Esophagus (tissue), 2 donors: ENCODE data around the gene APC. TPM values are rescaled to one million over a fixed set of nuclear protein-coding genes. Genes with fewer than 3 reads are reported as not detected.

ENCODE experiments used
- H3K27ac ChIP-seq, 2 donors: one replicate each; pipeline ENCODE4 v1.5.1; 2013; ENCODE audit warnings: low read depth in 2 of 2, mild to moderate bottlenecking in 2 of 2, inconsistent platforms in 1 of 2, low read length in 1 of 2, moderate library complexity in 1 of 2
- H3K27me3 ChIP-seq, 2 donors: one replicate each; pipeline ENCODE4 v1.6.1; 2013; ENCODE audit warnings: low read length in 2 of 2, control low read depth in 1 of 2, mild to moderate bottlenecking in 1 of 2; ENCODE audit not compliant: insufficient read depth in 2 of 2, control insufficient read depth in 1 of 2
- H3K36me3 ChIP-seq, 2 donors: one replicate each; pipeline ENCODE4 v1.6.1; 2013; ENCODE audit warnings: low read length in 1 of 2; ENCODE audit not compliant: control insufficient read depth in 2 of 2, insufficient read depth in 2 of 2
- H3K4me1 ChIP-seq, 2 donors: one replicate each; pipeline ENCODE4 v1.6.1; 2013; ENCODE audit warnings: low read length in 1 of 2; ENCODE audit not compliant: control insufficient read depth in 2 of 2, insufficient read depth in 2 of 2
- H3K4me3 ChIP-seq, 2 donors: one replicate each; pipeline ENCODE4 v1.5.1; 2013; ENCODE audit warnings: low read length in 2 of 2, mild to moderate bottlenecking in 2 of 2, low read depth in 1 of 2, moderate library complexity in 1 of 2
- H3K9me3 ChIP-seq, 2 donors: one replicate each; pipeline ENCODE4 v1.6.1; 2013; ENCODE audit warnings: mild to moderate bottlenecking in 2 of 2, low read depth in 1 of 2, low read length in 1 of 2, moderate library complexity in 1 of 2; ENCODE audit not compliant: control insufficient read depth in 2 of 2, insufficient read depth in 1 of 2
- WGBS, 2 donors: extraction: QIAGEN DNeasy Blood & Tissue Kit; methylation state at CpG; one replicate each; pipeline ENCODE4 v1.1.7; 2013; 5-methylcytosine and 5-hydroxymethylcytosine counted together
- polyA plus RNA-seq, 2 donors: library from polyadenylated mRNA; stranded (reverse); fragments of 200-250 nt; gene quantifications; one replicate each; pipeline ENCODE4 v1.2.3, GENCODE V29; 2013
- donor health status: healthy with polysubstance abuse.
- donor health status: Bipolar disorder and iron deficiency.

APC gene
- polyA plus RNA-seq, 2 donors: 4.8 to 5.8 TPM

DNA sequence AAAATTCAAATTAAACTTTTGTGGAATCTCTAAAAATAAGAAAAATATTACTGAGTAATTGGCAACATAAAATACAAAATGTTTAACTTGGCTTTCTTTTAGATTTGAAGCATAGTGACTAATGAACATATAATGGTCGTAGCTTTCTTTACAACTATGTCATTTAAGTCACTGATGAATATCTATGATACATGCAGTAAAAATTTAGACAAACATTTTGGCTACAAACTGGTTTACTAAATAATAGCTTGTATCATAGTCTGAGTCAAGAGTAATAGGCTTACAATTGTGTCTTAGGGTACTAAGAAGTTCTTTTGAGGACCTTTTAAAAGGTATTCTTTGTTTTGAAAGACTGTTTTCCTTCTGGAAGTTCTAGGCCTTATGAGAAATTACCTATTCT lies 2.0 kb upstream of the APC start:
- no peak overlapping the region for H3K4me3 ChIP-seq
- no peaks in the 10 kb centered on the region for H3K27me3 ChIP-seq
- no peaks in the 10 kb centered on the region for H3K36me3 ChIP-seq
- peaks cover 0 to 7% of the 10 kb centered on the region in 2 donors for H3K4me1 ChIP-seq
- H3K9me3 ChIP-seq: no peaks in the 10 kb centered on the region
- no peak overlapping the region for H3K27ac ChIP-seq
- WGBS, 2 donors: 39 to 56% methylated on average over 1 of the region's 1 CpG

DNA sequence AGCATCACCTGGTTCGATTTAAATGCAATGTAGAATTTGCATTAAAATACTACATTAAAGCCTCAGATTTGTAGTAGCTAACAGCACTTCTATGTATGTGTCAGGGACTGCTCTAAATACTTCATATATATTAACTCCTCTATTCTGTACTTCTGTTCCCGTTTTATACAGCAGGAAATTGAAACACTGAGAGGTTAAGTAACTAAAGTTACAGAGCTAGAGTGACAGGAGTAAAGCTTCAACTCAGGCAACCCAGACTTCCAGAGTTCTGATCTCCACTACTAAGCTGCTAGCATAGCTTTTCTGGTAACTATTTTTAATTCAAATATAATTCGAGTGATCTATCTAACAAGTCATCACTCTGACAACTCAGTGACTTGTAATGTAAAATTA lies 619 bp upstream of the APC start:
- Histone ChIP-seq H3K4me1 (peaks cover 0 to 7% of the 10 kb centered on the region in 2 donors), H3K36me3 (no peaks in the 10 kb centered on the region), H3K4me3 (peak overlapping the region in 1 of 2 donors; percentile 86), H3K27me3 (no peaks in the 10 kb centered on the region), H3K9me3 (no peaks in the 10 kb centered on the region), H3K27ac (peak overlapping the region in 1 of 2 donors; percentile 42)
- WGBS, 2 donors: 22 to 23% methylated on average over 3 of the region's 3 CpGs

DNA sequence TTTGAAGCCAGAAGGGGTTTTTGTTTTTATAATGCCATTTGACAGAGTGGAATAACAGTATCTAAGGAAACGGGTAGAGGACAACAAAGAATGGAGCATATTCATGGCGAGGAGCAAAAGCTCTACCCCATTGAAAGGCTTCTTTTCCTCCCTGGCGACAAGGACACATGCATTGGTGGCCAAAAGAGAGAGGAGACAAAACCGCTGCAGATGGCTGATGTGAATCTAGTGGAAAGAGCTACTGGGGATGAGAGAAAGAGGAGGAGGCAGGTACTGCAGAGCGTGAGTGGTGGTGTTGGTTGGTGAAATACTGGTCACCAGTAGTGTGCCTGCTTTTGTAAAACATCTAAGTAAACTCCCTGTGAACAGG lies 491 bp downstream of the APC start:
- H3K36me3 ChIP-seq: no peaks in the 10 kb centered on the region
- peaks cover 0 to 7% of the 10 kb centered on the region in 2 donors for H3K4me1 ChIP-seq
- no peaks in the 10 kb centered on the region for H3K27me3 ChIP-seq
- H3K4me3 ChIP-seq: peak overlapping the region; percentile 70 to 86
- no peaks in the 10 kb centered on the region for H3K9me3 ChIP-seq
- H3K27ac ChIP-seq: peak overlapping the region; percentile 0 to 28
- WGBS, 2 donors: 27 to 40% methylated on average over 5 of the region's 5 CpGs

DNA sequence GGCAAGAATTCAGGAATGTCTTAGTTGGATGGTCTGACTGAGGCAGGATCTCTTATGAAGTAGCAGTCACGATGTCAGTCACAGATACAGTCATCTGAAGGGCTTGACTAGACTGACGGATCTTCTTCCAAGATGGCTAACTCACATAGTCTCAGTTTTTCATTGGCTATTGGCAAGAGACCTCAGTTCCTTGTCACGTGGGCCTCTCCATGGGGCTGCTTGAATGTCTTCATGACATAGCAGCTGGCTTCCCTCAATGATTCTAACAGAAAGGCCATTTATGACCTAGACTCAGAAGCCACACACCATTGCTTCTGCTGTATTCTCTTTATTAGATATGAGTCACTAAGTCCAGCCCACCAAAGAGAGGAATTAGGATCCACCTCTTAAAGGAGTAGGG lies 4.7 kb downstream of the APC start:
- H3K9me3 ChIP-seq: no peaks in the 10 kb centered on the region
- H3K4me3 ChIP-seq: no peak overlapping the region
- 92 to 93% methylated on average over 3 of the region's 3 CpGs for WGBS, 2 donors
- H3K27ac ChIP-seq: no peak overlapping the region
- H3K27me3 ChIP-seq: no peaks in the 10 kb centered on the region
- H3K36me3 ChIP-seq: no peaks in the 10 kb centered on the region
- peaks cover 0 to 7% of the 10 kb centered on the region in 2 donors for H3K4me1 ChIP-seq

DNA sequence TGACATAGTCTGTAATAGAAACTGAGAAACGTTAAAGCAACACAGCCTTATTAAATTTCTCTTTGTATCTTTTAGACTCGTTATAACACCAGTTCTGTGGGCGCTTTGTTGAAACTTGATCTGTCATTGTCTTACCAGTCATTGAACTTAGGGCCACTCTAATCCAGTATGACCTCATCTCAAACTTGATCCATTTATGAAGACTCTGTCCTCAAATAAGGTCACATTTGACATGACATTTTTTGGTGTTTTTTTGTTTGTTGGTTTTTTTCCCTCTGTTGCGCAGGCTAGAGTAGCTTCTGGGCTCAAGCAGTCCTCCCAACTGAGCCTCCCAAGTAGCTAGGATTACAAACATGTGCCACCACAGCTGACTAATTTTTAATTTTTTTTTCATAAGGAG lies 5.9 kb downstream of the APC start:
- Histone ChIP-seq H3K4me1 (no peaks in the 10 kb centered on the region), H3K27ac (no peak overlapping the region), H3K36me3 (no peaks in the 10 kb centered on the region), H3K27me3 (no peaks in the 10 kb centered on the region), H3K4me3 (no peak overlapping the region), H3K9me3 (no peaks in the 10 kb centered on the region)
- 88 to 89% methylated on average over 4 of the region's 4 CpGs for WGBS, 2 donors

DNA sequence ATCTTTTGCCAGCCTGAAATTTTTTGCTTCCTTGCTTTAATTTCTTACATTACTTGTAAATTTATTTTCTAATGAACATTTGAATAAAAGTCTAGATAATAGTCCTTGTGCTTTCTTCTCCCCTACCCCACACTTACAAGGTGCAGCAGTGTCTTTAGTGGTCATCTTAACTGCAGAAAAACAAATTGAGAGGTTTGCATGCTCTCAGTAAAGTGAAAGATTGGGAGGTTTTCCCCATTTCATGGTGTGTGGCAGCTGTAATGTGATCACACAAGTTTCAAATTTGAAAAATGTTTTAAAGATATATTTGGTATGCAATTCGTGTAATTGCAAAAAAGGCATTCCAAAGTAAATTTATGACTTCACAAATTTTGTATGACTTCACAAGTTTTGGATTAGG lies 14.7 kb downstream of the APC start:
- H3K27me3 ChIP-seq: no peaks in the 10 kb centered on the region
- no peaks in the 10 kb centered on the region for H3K4me1 ChIP-seq
- no peaks in the 10 kb centered on the region for H3K9me3 ChIP-seq
- WGBS, 2 donors: 74% methylated on average over 1 of the region's 1 CpG
- H3K4me3 ChIP-seq: no peak overlapping the region
- H3K36me3 ChIP-seq: no peaks in the 10 kb centered on the region
- no peak overlapping the region for H3K27ac ChIP-seq

DNA sequence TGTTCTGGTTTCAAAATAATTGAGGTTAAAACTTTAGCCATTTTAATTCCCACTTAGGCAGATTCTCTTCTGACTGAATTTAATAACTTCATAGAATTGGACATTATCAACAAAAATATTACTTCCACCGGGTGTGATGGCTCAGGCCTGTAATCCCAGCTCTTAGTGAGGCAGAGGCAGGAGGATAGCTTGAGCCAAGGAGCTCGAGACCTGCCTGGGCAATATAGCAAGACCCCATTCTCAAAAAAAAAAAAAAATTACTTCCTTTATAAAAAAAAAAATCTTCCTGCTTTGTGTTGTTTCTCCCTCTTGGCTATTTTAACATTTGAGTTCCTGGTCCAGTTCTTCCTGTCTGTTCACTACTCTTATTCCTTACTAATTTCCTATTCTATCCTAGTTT lies 18.0 kb downstream of the APC start:
- no peak overlapping the region for H3K4me3 ChIP-seq
- H3K4me1 ChIP-seq: no peaks in the 10 kb centered on the region
- H3K27me3 ChIP-seq: no peaks in the 10 kb centered on the region
- no peaks in the 10 kb centered on the region for H3K9me3 ChIP-seq
- no peaks in the 10 kb centered on the region for H3K36me3 ChIP-seq
- H3K27ac ChIP-seq: no peak overlapping the region
- WGBS, 2 donors: 84 to 87% methylated on average over 2 of the region's 2 CpGs

DNA sequence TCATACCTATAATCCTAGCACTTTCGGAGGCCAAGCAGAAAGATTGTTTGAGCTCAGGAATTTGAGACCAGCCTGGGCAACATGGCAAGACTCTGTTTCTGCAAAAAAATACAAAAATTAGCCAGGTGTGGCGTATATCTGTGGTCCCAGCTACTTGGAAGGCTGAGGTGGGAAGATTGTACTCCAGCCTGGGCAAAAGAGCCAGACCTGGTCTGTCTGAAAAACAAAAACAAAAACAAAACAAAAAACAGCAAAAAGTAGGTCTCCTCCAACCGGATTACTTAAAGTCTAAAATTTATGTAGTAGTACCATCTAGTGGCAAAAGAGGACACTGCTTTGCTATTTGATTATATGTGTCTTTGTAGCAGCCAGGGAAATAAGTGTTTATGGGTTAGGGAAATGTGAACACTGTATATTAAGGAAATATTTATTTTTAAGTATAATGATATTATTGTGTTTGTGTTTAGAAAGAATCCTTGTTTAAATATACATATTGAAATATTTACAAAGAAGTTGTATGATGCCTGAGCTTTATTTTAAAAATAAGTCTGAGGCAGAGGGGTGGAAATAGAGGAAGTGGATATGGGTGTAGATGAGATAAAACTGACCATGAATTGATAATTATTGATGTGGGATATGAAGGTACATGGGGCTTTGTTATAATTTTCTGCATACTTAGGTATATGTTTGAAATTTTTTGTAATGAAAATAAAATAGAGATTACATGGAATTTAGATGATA lies 20.0 kb downstream of the APC start:
- no peaks in the 10 kb centered on the region for H3K4me1 ChIP-seq
- H3K27me3 ChIP-seq: no peaks in the 10 kb centered on the region
- no peaks in the 10 kb centered on the region for H3K36me3 ChIP-seq
- no peaks in the 10 kb centered on the region for H3K9me3 ChIP-seq
- peak overlapping the region in 1 of 2 donors; percentile 24 for H3K27ac ChIP-seq
- H3K4me3 ChIP-seq: no peak overlapping the region
- 34 to 43% methylated on average over 3 of the region's 3 CpGs for WGBS, 2 donors

DNA sequence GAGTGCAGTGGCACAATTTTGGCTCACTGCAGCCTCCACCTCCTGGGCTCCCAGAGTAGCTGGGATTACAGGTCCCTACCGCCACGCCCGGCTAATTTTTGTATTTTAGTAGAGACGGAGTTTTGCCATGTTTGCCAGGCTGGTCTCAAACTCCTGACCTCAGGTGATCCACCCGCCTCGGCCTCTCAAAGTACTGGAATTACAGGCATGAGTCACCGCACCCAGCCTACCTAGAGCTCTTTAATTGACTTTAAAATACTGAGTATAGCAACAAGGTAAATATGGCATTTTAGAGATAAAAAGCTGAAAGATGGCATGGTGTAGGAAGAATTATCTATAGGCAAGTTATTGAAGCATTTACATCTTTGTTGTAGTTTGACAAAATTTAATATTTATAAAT lies 21.0 kb downstream of the APC start:
- H3K4me3 ChIP-seq: no peak overlapping the region
- H3K27me3 ChIP-seq: no peaks in the 10 kb centered on the region
- no peaks in the 10 kb centered on the region for H3K9me3 ChIP-seq
- 78 to 79% methylated on average over 7 of the region's 7 CpGs for WGBS, 2 donors
- no peak overlapping the region for H3K27ac ChIP-seq
- no peaks in the 10 kb centered on the region for H3K4me1 ChIP-seq
- H3K36me3 ChIP-seq: no peaks in the 10 kb centered on the region

DNA sequence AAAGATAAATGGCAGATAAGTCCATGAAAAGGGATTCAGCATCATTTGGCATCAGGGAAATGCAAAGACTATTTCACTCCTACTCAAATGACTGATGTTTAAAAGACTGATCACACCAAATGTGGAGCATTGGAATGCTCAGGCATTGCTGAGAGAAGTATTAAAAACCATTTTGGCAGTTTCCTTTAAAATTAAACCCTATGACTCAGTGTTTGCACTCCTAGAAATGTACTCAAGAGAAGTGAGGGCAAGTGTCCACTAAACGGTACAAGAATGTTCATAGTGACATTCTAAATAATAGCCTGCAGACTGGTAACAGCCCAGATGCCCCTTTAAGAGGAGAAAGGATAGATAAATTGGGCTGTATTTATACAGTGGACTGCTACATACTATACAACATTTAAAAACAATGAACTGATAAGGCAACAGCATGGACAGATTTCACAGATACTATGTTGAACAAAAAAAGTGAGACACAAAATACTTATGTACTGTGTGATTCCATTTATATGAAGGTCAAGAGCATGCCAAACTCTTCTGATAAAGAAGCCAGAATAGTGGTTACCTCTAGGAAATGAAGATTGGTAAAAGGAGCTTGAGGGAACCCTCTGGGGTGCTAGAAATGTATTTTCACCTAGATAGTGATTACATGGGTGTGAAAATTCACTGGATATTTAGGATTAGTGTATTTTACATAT lies 24.6 kb downstream of the APC start:
- Histone ChIP-seq H3K27ac (no peak overlapping the region), H3K4me3 (no peak overlapping the region), H3K4me1 (no peaks in the 10 kb centered on the region), H3K27me3 (no peaks in the 10 kb centered on the region), H3K36me3 (no peaks in the 10 kb centered on the region), H3K9me3 (no peaks in the 10 kb centered on the region)
- WGBS, 2 donors: 26 to 33% methylated on average over 1 of the region's 1 CpG
